HG02840 (cell line): ENCODE measurements around the gene NDUFS8.
A peak's percentile ranks its signal among the peaks of the same experiment; 100 is the strongest.

Source experiments
- ATAC-seq: cut with Tn5 transposase; IDR thresholded peaks from one replicate; pipeline ENCODE4 v1.9.1; 2021; ENCODE audit warnings: mild to moderate bottlenecking, moderate library complexity, moderate number of reproducible peaks; ENCODE audit not compliant: unreplicated experiment, low FRiP score

The NDUFS8 gene

DNA sequence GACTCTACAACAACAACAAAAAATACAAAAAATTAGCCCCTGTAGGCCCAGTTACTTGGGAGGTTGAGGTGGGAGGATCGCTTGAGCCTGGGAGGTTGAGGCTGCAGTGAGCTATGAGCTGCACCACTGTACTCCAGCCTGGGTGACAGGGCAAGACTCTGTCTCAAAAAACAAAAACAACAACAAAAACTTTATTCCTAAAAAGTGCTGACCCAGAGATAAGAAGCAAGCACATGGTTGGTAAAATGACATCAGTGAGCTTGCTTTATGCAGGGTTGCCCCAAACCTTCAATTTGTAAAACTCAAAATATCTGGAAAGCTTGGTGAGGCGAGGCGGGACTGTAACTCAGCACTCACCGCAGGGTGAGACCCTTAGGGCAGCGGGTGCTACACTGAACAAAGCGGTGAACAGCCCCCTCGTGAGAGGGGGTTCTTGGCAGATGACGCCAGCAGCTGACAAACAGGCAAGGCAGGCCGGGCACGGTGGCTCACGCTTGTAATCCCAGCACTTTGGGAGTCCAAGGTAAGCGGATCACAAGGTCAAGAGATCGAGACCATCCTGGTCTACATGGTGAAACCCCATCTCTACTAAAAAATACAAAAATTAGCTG lies 4.9 kb downstream of the NDUFS8 start:
- no peak for ATAC-seq

- no peak for ATAC-seq
Measured at GRCh38 chr11:68036141-68036716, 5.7 kb downstream of the NDUFS8 start.

- no peak for ATAC-seq
Measured at GRCh38 chr11:68036717-68037239, 6.3 kb downstream of the NDUFS8 start.

DNA sequence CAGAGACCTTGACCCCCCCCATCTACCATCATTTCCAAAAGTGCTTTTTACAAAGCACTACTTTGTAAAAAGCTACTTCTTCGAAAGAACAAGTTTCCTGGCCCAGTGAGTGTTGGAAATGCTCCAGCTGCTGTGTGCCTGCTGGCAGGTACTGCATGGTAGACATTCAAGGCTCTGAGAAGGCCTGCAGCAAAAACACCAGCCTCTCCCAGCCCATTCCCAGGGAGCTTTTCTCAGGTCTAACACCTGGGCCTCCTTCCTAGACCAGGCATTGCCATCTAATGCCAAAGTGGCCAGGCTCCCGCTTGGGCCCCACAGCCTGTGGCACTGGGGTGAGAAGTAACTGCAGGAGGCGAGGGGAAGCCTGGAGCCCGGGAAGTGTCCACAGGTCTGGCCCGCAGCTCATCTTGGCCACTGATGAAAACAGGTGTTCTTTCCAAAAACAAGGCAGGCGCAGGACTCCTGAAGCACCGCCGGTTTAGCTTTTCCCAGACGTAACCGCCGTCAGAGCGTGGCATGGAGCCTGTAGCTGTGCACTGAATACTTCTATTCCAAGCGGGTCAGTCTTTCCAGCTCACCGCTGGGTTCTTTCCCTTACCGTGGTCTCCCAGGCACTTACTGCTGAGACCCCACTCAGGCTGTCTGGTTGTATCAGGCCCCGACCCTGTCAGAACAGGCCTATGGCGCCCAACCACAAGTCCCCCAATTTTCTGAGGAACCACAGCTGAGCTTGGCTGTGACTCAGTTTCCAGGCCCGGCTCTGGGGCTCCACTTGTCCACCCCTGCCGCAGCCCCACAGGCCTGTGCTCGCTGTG lies 7.1 kb downstream of the NDUFS8 start:
- no peak for ATAC-seq

DNA sequence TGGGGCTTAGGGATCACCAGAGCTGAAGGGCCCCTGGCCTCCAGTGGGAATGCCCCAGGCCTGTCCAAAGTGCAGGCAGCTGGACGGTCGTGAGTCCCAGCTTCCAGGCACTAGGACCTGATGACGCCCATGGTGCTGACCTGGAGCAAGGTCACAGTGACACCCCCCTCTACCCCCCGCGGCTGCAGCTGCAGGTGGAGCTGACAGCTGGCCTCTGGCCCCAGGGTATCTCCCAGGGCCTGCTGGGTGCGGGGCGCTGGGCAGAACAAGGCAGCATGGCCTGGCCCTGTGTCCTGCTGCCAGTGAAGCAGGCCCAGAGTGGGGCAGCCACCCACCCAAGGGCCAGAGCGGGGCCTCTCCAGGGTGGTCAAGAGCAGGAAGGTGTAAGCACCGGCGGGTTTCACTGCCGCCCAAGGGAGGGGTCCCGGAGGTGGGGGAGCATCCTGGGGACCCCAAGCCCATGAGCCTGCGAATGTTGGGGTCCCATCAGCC lies 7.8 kb downstream of the NDUFS8 start:
- no peak for ATAC-seq

DNA sequence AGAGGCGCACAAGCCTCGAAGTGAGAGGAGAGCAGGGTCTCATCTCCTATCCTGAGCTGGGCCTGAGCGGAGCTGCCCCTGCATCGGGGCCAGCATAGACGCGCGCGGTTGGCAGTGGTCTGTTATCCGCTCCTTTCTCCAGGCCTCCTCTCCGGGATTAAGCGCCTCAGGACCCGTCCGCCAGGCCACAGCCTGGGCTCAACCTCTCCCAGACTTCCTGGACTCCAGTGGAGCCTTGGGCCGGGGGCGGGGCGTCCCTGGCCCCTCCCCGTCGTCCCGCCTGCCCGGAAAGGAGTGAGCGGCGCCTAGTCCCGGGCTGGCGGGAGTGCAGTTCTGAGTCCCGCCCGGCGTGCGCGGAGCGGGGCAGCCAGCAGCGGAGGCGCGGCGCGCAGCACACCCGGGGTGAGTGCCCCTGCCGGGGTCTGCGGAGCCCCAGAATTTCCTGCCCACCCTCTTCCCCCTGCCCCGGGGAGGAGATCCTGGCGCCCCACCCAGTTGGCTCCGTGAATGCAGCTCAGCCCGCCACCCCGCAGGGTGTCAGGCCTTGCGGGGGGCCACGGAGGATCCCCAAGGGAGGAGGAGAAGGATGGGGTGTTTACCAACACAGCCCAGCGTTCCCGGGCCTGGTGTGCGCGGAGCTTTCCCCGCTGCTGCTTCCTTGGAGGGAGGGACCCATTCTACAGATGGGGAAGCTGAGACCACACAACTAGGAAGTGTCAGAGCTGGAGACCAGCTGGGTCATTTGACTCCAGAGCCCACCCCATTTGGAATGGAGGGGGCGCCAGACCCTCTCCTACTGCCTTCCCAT lies 8.4 kb downstream of the NDUFS8 start, which contains the start of gene TCIRG1:
Gene TCIRG1, plus strand, starts transcription at position 308 of the 808 bp plus-strand sequence. CDS start 2,247 bp downstream, outside the sequence.
- no peak for ATAC-seq

DNA sequence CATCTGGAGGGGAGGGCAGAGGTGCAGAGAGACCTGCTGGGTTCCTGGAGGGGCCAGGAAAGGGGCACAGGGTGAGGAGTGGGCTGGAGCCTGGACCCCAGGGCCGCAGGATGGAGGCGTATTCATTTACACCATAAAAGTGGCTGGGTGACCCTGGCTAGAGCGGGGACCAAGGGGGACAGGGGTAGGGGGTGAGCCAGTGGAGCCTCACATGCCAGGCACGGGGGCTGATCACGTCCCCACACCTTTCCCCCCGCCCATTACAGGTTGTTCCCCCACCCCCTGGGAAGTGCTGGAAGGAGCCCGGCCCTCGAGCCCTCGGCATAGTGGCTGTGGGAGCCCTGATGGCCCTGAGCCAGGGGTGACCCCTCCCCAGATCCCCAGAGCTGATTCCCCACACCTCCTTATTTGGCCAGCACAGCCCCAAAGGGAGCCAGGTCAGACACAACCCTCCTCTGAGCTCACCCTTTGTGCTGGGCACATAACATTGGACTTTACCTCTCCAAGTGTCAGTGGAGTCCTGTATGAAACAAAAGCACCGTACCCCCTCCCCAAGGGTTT lies 9.1 kb downstream of the NDUFS8 start:
- ATAC-seq = no peak

DNA sequence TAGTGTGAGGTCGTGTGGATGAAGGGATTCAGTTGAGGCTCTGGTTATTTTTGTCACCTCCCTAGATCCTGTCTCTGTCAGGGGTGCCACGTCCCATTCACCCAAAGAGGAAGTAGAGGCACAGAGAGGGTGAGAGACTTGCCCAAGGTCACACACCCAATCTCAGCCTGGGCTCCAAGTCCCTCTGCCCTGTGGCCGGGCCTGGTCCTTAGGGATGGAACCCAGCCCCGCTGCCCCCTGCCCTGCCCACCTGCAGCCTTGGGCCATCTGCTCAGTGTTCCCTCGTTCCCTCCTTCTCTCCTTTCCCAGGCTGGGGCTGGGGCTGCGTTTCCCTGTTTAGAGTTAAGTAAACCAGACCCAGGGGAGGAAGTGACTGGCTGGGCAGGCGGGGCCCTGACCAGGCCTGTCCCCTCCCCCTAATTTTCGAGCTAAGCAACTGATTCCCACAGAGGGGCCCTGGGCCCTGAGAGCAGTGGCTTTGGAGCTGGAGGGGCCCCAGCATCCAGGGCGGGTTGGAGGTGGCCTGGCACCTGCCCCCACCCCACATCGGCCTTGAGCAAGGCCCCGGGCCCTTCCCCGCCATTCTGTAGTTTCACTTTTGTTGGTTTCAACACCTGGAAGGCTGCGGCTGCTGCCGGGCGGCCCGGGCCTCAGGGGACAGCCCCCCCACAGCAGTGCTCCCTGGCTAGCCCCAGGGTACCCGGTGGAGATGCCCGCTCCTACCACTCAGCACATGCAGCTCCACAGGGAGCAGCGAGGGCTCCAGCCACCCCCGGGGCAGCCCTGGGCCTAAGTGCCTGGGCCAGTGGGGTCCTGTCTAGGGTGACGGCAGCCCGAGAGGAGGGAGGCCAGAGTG lies 9.8 kb downstream of the NDUFS8 start:
- peak; percentile 55 for ATAC-seq

DNA sequence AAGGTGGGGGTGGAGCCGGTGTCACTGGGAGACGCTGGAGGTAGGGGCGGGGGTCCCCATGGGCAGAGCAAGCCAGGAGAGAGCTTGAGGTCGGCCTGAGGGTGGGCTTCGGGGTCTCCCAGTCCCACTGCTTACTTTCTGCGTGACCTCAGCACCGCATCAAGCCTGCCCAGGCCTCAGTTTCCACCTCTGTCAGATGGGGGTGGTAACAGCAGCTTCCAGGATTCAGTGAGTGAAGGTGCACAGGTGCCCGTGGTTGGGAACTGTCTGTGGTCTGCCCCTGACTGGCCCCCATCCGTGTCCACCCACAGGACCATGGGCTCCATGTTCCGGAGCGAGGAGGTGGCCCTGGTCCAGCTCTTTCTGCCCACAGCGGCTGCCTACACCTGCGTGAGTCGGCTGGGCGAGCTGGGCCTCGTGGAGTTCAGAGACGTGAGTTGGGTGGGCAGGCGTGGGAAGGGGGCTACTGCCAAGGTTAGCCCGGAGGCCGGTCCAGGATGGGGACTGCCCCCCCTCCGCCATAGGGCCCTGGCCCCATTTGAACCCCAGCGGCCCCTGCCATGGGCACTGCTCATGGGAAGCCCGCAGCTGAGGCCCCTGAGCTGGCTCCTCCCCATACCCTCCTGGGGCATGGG lies 10.6 kb downstream of the NDUFS8 start:
- ATAC-seq = no peak

GRCh38 chr11:68041617-68042218 lies 11.2 kb downstream of the NDUFS8 start:
- no peak for ATAC-seq

DNA sequence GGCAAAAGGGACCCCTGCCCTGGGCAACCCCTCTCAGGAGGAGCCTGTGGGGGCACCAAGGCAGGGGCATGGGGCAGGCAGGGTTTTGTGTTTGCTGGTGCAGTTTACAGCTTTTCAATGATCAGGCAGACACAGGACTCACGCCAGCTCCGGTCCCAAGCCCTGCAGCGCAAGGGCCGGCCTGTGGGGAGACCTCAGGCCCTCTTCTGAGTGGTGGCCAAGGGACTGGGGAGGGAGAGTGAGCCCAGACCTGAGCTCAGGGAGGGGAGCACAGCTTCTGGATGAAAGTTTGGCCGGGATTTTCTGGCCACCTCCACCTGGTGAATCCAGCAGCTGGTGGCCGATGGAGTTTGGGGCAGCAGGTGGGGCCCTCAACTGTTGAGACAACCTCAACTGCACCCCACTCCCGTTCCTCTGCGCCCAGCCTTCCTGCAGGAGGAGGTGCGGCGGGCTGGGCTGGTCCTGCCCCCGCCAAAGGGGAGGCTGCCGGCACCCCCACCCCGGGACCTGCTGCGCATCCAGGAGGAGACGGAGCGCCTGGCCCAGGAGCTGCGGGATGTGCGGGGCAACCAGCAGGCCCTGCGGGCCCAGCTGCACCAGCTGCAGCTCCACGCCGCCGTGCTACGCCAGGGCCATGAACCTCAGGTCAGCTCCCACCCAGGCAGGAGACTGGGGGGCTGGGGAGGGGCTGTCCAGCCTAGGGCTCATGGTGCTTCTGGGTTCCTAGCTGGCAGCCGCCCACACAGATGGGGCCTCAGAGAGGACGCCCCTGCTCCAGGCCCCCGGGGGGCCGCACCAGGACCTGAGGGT lies 11.9 kb downstream of the NDUFS8 start:
- ATAC-seq = no peak

GRCh38 chr11:68043029-68043348 lies 12.5 kb downstream of the NDUFS8 start:
- no peak for ATAC-seq

DNA sequence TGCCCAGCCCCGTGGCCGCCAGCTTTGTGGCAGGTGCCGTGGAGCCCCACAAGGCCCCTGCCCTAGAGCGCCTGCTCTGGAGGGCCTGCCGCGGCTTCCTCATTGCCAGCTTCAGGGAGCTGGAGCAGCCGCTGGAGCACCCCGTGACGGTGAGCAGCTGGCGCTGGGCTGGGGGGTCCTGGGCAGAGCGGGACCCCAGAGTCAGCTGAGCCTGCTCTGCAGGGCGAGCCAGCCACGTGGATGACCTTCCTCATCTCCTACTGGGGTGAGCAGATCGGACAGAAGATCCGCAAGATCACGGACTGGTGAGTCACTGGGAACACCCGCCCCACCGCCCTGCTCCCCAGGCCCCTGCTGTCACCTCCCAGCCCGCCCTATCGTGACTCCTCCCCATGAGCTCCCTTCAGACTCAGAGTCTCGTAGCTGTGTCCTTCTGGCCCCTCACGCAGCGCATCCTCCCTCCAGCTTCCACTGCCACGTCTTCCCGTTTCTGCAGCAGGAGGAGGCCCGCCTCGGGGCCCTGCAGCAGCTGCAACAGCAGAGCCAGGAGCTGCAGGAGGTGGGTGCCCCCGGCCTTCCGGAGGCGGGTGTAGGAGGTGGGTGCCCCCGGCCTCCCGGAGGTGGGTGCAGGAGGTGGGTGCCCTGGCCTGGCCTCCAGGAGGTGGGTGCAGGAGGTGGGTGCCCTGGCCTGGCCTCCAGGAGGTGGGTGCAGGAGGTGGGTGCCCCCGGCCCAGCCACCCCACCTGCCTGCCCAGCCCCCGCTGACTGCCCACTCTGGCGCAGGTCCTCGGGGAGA lies 13.1 kb downstream of the NDUFS8 start:
- no peak for ATAC-seq

DNA sequence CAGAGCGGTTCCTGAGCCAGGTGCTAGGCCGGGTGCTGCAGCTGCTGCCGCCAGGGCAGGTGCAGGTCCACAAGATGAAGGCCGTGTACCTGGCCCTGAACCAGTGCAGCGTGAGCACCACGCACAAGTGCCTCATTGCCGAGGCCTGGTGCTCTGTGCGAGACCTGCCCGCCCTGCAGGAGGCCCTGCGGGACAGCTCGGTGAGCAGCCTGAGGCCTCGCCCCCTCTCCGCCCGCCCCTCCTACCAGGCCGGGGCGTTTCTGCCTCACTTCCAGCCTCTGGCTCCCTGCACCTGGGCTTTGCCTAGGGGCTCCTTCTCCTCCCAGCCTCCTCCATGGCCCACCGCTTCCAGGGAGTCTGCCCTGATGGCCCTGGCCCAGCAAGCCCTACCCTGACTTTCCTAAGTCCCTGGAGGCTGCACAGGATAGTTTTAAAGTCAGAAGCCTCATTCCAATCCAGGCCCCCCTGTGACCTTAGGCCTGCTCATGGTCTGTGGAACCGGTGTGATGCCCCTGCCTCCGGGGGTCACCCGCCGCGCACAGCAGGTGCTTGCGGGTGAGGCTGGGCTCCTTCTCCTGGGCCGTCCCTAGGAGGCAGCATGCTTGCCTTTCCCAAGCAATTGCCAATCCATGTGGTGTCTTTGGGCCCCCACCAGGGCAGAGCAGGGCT lies 13.8 kb downstream of the NDUFS8 start:
- no peak for ATAC-seq

GRCh38 chr11:68044898-68045351 lies 14.4 kb downstream of the NDUFS8 start:
- ATAC-seq = no peak
